ENCODE results near the gene GOLGA6L2.

The GOLGA6L2 gene

DNA sequence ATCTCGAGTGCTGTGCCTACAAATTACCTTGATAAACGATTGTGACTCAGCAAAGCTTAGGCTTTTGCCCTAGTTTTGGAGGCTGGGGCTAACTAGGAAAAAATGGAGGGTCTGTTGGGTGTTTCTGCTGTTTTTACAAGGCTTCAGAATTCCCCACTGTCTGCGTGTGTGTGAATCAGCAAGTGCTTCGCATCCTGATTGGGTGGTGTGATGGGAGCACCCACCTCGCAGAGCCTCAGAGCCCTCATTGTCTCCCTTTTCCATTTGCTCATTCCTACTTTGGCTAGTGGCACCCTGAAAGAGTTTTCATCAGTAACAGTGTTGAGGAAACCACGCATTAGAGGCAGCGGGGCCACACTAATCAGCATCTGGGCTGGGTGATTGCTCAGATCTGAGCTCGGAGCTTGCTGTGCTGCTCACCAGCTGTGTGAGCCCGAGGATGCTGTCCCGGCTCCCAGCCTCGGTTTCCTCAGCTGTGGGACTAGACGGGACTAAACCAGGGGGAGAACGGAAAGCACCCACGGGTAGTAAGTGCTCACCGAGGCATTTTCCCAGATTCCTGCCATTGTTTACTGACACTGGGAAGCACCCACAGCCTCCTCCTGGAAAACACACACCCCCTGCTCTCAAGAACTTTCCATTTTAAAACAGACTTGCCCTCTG, 51.9 kb downstream of the GOLGA6L2 start:
- in situ Hi-C loops (cut with MboI; ENCODE audit: low sequenced_read_pairs), result no loop called here
